ENCODE results near the gene CCSER1.

Gene CCSER1

DNA sequence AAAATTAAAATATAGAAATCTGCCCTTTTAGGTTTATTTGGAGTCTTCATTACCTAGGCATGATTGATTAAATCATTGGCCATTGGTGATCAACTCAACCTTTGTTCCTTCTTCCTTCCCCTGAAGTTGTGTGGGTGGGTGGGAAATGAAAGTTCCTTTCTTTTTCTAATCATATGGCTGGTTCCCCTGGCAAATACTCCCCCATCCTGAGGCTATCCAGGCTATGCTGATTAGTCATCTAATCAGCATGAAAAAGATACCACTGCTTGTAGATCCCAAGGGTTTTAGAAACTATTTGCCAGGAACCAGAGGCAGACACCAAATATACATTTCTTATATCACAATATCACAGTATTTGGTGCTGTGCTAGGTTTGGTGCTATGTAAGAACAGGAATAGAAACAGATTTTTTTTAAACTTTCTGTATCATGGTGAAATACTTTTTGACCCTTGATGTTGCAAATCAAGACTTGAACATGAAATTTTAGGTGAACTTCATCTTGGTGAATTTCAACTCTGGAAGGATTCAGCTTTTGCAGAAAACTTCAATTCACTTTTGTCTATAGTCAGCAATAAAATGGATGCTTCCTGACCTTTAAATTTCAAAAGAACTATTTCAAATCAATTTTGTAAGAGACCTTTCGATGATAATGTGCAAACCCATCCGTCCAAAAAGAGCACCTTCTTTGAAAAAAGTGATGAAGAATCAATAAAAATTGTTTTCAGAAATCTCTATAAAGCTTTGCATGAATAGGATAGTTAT lies 71.1 kb downstream of the CCSER1 start:
- no peak for DNase-seq

DNA sequence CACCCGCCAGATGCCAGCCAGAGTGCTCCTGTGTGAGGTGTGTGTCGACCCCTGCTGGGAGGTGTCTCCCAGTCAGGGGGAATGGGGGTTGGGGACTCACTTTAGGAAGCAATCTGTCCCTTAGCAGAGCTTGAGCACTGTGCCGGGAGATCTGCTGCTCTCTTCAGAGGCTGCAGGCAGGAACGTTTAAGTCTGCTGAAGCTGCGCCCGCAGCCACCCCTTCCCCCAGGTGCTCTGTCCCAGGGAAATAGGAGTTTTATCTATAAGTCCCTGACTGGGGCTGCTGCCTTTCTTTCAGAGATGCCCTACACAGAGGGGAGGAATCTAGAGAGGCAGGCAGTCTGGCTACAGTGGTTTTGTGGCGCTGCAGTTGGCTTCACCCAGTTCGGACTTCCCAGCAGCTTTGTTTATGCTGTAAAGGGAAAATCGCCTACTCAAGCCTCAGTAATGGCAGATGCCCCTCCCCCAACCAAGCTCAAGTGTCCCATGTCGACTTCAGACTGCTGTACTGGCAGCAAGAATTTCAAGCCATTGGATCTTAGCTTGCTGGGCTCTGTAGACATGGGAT lies 80.8 kb downstream of the CCSER1 start:
- no peak for DNase-seq

DNA sequence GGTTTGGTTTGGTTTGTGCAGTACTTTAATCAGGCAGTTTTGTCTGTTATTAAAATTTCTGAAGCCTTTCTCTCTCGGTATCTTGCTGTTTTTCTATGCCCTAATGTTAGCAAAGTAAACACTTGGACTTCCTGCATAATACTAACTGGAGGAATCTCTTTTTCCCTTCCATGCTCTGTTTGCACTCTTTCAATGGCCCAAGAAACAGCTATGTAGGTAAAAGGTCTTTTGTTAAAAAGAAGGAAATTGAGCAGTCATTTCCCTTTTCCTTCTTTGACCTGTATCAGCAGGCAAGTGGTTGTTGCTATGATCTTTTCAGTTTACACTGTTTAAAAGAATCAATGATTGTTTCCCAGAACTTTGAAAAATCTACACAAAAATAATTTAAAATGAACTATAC lies 82.7 kb downstream of the CCSER1 start:
- DNase-seq: no peak

GRCh38 chr4:90211174-90211573 lies 84.0 kb downstream of the CCSER1 start:
- DNase-seq: no peak

DNA sequence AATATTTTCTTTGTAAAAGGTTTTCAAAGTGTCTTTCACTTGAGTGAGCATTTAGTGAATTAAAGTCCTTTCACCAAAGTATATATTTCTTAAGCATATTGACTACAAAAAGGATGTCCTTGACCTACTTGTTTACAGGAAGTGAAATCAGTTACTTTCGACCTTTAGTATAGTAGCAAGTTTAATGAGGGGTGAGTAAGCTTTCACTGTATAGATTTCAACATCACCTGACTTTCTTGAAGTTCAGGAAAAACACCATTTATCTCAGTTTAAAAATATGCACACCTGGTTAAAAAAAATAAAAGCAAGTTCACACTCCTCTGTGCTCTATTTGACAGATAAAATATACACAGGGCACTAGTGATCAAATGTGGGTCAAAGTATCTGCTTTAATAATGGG lies 88.1 kb downstream of the CCSER1 start:
- no peak for DNase-seq

DNA sequence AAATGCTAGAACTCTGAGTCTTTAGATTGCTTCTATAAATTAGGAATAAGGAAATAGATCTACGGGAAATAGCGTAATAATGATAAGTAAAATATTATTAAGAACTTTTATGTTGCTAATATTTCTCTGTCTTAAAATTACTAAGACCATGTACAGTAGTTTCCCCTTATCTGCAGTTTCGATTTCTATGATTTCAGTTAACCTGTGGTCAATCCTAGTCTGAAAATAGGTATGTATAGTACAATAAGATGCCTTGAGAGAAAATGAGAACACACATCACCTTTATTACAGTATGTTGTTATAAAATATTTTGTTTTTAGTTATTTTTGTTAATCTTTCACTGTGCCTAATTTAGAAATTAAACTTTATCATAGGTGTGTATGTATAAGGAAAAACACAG lies 92.6 kb downstream of the CCSER1 start:
- no peak for DNase-seq

DNA sequence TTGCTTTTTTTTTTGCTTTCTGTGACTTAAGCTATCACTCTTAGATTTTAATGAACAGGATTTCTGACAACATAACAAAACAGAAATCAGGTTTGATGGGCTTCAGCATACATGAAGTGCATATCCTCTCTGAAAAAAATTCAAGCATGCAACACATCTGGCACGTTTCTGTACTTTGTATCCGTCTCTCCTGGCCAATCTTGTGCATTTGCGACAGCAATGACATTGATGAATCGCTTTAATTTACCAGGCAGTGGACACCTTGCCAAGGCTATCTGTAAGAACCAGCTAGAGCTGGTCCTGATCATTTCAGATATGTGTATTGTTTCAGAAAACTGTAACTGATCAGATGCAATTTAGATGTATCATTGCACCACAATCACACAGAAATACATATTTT lies 93.3 kb downstream of the CCSER1 start:
- DNase-seq: no peak

DNA sequence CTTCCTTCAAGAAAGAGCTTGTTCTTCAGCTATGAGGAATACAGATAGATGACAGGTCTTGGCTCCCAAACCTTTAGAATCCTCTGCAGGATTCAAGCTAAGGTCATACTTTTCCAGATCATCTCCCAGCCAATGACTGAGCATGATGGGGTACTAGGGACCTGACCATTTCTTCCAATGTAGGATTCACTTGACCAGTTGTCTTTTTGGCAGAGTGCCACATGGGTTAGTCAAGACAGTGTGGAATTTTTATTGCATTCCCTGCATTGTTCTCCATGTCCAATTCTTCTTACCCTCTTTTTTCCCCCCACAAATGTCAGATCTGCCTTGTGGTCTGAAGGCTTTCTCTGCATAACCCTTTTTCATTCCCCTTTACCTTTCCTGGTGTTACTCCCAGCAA lies 99.5 kb downstream of the CCSER1 start:
- no peak for DNase-seq

DNA sequence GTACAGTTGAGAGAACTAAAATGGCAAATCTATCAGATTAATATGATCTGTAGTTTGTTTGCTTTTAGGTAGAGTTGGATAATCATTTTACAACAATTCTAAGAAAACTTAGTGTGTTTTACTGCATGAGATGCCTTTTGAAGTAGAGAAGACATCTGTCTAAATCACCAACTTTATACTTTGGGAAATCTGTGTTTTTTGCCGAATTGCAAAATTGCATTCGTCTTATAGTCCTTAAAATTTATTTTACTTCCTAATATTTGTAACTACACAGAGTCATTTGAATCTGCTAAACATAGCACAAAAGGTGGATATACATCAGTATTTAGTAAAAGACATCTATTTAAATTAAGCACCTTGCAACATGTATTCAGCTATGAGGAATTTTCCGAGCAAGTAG lies 100.0 kb downstream of the CCSER1 start:
- DNase-seq: no peak

DNA sequence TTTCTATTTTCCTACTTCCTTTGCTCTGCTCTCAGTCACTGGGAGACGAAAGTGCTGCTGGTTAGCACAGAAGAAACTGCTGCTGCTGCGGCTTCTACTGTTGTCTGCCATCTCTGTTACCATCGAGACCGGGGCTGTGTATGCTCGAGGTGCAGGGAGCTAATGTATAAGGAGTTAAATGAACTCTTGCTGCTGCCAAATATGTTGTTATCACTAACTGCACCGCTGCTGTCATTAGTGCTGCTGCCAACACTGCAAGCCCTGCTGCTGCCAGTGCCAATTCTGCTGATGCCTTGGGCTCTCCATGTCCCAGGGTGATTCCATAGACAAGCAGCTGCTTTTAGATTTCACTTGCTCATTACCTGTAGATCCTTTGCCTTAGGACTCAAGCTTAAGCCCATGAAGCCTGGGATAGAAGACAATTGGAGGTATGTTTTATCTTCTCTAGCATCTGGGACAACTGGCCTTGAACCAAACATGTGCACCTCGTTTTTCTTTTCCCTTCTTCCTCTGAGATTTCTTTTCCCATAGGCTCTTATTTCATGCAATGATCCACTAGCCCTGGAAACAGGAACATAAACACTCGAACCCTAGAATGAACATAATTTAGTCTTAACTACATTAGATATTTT lies 107.8 kb downstream of the CCSER1 start:
- DNase-seq: no peak

GRCh38 chr4:90237751-90238530 lies 110.7 kb downstream of the CCSER1 start:
- DNase-seq: no peak

DNA sequence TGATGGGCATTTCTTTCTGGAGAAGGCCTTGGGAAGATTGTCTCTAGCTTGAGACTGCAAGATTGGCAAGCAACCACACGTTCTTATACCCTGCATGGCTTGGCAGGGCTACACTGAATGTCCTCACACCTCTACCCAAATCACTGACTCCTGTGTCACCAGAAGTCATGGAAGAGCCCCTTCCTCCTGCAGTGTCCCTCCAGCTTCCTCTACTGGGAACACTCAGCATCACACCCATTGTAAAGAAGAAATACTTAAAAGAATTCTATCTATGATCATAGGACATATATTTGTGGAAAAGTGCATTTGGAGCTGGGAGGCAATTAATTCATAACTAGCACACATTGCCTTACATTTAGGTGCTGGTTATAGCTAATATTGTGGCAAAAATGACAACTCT lies 113.1 kb downstream of the CCSER1 start:
- no peak for DNase-seq

- DNase-seq: no peak
These were observed 113.8 kb downstream of the CCSER1 start for GRCh38 chr4:90241008-90241407.

- no peak for DNase-seq
These were observed 118.6 kb downstream of the CCSER1 start for GRCh38 chr4:90245837-90246236.

DNA sequence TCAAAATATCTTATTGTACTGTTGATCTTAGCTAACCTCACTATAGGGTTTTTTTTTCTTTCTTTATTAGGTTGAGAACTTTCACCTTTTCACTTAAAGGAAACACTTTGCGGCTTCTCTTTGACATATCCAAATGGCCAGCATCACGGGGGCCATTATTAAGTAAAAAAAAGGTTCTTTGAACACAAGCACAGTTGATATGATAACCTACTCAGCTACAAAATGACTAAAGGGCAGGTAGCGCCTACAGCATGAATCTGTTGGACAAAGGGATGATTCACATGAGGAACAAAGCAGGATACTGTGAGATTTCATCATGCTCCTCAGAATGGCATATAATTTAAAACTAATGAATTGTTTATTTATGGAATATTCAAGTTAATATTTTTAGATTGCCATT lies 119.6 kb downstream of the CCSER1 start:
- no peak for DNase-seq

GRCh38 chr4:90254357-90254756 lies 127.2 kb downstream of the CCSER1 start:
- DNase-seq: no peak

GRCh38 chr4:90274175-90274574 lies 147.0 kb downstream of the CCSER1 start:
- DNase-seq: no peak

- DNase-seq: no peak
These were observed 153.8 kb downstream of the CCSER1 start for GRCh38 chr4:90280954-90281353.

GRCh38 chr4:90281541-90282355 lies 154.6 kb downstream of the CCSER1 start:
- no peak for DNase-seq

- DNase-seq: no peak
These were observed 163.2 kb downstream of the CCSER1 start for GRCh38 chr4:90290345-90290744.

DNA sequence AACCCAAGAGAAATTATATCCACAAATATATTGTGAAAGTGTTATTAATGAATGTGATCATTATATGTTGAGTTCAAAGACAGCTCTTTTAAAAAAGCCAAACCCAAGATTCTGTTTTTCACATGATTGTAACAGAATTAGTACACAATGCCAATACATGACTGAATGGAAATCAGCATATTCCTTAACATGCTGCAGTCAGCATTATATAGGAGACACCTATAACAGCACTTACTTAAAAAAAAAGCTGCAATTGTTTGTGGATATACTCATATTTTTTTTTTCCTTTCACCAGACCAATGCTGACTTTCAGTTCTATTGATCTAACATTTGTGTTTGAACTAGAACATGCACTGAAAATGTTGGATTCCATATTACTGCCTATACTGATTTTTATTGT lies 165.2 kb downstream of the CCSER1 start:
- DNase-seq: no peak

GRCh38 chr4:90293320-90293719 lies 166.1 kb downstream of the CCSER1 start:
- DNase-seq: no peak

DNA sequence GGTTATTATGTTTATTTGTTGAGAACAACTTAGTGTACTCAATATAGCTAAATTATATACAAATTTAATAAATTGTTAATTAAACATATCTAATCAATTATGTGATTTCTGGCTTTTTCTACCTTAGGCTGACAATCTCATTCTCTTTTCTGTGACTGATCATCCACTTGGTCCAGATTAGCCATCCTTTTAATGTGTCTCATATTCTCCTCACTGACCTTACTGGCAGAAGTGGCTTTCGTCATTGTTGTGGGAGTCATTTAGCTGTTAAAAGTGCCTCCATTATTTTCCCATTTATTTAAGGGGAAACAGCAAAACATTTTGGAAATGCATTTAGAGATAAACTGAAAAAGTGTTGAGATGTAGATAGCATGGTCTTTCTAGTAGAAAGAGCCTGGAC lies 172.2 kb downstream of the CCSER1 start:
- no peak for DNase-seq
